K562 (cell line): ENCODE results near the gene FHIT. TPM values are rescaled to one million over a fixed set of nuclear protein-coding genes. Genes with fewer than 3 reads are reported as not detected.

ENCODE experiments used
- ATAC-seq: fragments of 200-7000 bp; cut with Tn5 transposase; 3 replicates; pipeline ENCODE4 v1.9.1; 2020; ENCODE audit warnings: moderate library complexity
- BruUV-seq: library from RNA; stranded (reverse); fragments of 400-500 nt; replicated peaks from 2 replicates; lab custom pipeline; 2021; lab: Mats Ljungman, UMichigan
- CTCF ChIA-PET: fragments of 300-600 bp; formaldehyde crosslinking; extraction: SDS; loops from one replicate; lab custom pipeline; 2021; ENCODE audit warnings: low intra/inter-chr PET ratio; lab: Yijun Ruan, JAX
- POLR2A ChIA-PET: fragments of 300-600, 350-650 bp; sonication (Branson Sonifier 250); formaldehyde crosslinking; extraction: SDS; loops from one replicate; lab custom pipeline; 2021; ENCODE audit warnings: antibody characterized with exemption, inconsistent platforms; lab: Yijun Ruan, JAX
- DNase-seq, 4 experiments: peaks; one replicate each; pipeline versions ENCODE4 v3.0.0 to v3.0.0-alpha.2; 2011 to 2018; ENCODE audit warnings: low spot score in 3 of 4, mixed read lengths in 3 of 4; ENCODE audit errors: extremely low read depth in 1 of 4
- FAIRE-seq: peaks from 2 replicates; lab custom pipeline; 2011; peaks lifted over from hg19 to GRCh38; lab: Jason Lieb, UNC
- H2AFZ ChIP-seq: 2 replicates; pipeline ENCODE4 v1.6.0; 2011; ENCODE audit warnings: low read depth, low read length, control low read depth, inconsistent platforms
- H3K27ac ChIP-seq: fragments of 200-600 bp; 3 replicates; pipeline ENCODE4 v1.8.0; 2011; ENCODE audit warnings: low read depth, mild to moderate bottlenecking, control low read depth, inconsistent platforms, low read length, moderate library complexity, mixed read lengths; ENCODE audit errors: extremely low read depth
- H3K27me3 ChIP-seq, 2 experiments: fragments of 300-600 bp in 1 of 2; 2 replicates in 1 of 2; 3 replicates in 1 of 2; pipeline versions ENCODE4 v1.6.0 to v1.8.0; 2011; ENCODE audit warnings: inconsistent platforms in 2 of 2, low read length in 2 of 2, mild to moderate bottlenecking in 1 of 2, mixed read lengths in 1 of 2, moderate library complexity in 1 of 2; ENCODE audit not compliant: control insufficient read depth in 2 of 2, insufficient read depth in 2 of 2
- H3K36me3 ChIP-seq: fragments of 300-600 bp; 3 replicates; pipeline ENCODE4 v1.8.0; 2011; ENCODE audit warnings: mild to moderate bottlenecking, low read length, inconsistent platforms; ENCODE audit not compliant: control insufficient read depth, insufficient read depth
- H3K4me1 ChIP-seq, 2 experiments: fragments of 200-600 bp in 1 of 2; replicated peaks in 1 of 2; 2 replicates in 1 of 2; 3 replicates in 1 of 2; pipeline versions ENCODE4 v1.5.1 to v1.8.0; 2011; ENCODE audit warnings: inconsistent platforms in 2 of 2, low read length in 2 of 2, mild to moderate bottlenecking in 1 of 2, mixed read lengths in 1 of 2, moderate library complexity in 1 of 2; ENCODE audit not compliant: control insufficient read depth in 2 of 2, insufficient read depth in 2 of 2
- H3K4me2 ChIP-seq: 2 replicates; pipeline ENCODE4 v1.6.1; 2011; ENCODE audit warnings: low read length, control low read depth, inconsistent platforms, mixed read lengths; ENCODE audit not compliant: insufficient read depth
- H3K4me3 ChIP-seq: fragments of 200-600 bp; sonication (generic), shearing (Covaris generic); 2 replicates; pipeline ENCODE4 v1.5.1; 2016; ENCODE audit warnings: control low read depth, inconsistent platforms
- H3K79me2 ChIP-seq: fragments of 200-600 bp; 3 replicates; pipeline ENCODE4 v1.8.0; 2011; ENCODE audit warnings: low read length, inconsistent platforms; ENCODE audit not compliant: control insufficient read depth, insufficient read depth
- H3K9ac ChIP-seq, 2 experiments: 2 replicates each; pipeline versions ENCODE4 v1.6.0 to v1.6.1; 2011; ENCODE audit warnings: low read depth in 2 of 2, low read length in 2 of 2, control low read depth in 1 of 2, inconsistent platforms in 1 of 2, mild to moderate bottlenecking in 1 of 2, mixed read lengths in 1 of 2; ENCODE audit not compliant: insufficient read depth in 1 of 2
- H3K9me1 ChIP-seq: one replicate; pipeline ENCODE4 v1.6.0; 2011; ENCODE audit warnings: inconsistent platforms, mild to moderate bottlenecking, low read length, moderate library complexity; ENCODE audit not compliant: control insufficient read depth, insufficient read depth
- H3K9me3 ChIP-seq: replicated peaks from 2 replicates; pipeline ENCODE4 v1.5.1; 2011; ENCODE audit warnings: low read depth, low read length, inconsistent platforms; ENCODE audit not compliant: control insufficient read depth, insufficient read depth
- H4K20me1 ChIP-seq: replicated peaks from 2 replicates; pipeline ENCODE4 v1.6.1; 2011; ENCODE audit warnings: low read length, inconsistent platforms, mixed read lengths; ENCODE audit not compliant: control insufficient read depth, insufficient read depth
- AFF1 ChIP-seq, 2 experiments: fragments of 450-650 bp; IDR thresholded peaks; 2 replicates each; pipeline ENCODE4 v1.6.1; 2018; ENCODE audit warnings: mild to moderate bottlenecking in 2 of 2, low read depth in 1 of 2; ENCODE audit not compliant: partially characterized antibody in 2 of 2
- ARNT ChIP-seq, 2 experiments: fragments of 450-650 bp; IDR thresholded peaks; 2 replicates each; pipeline ENCODE4 v1.6.1; 2016; ENCODE audit warnings: mild to moderate bottlenecking in 1 of 2
- CBX2 ChIP-seq: fragments of 200-600 bp; sonication (generic); IDR thresholded peaks from one replicate; pipeline ENCODE4 v1.6.1; 2012; ENCODE audit warnings: mild to moderate bottlenecking, low read length, inconsistent platforms; ENCODE audit not compliant: insufficient read depth, poor library complexity, severe bottlenecking
- CREBBP ChIP-seq: IDR thresholded peaks from one replicate; pipeline ENCODE4 v1.6.1; 2012; ENCODE audit warnings: low read depth, mild to moderate bottlenecking, control low read depth, inconsistent platforms, low read length
- DIDO1 ChIP-seq: fragments of 450-650 bp; IDR thresholded peaks from 2 replicates; pipeline ENCODE4 v1.6.1; 2016; ENCODE audit warnings: low read depth, missing biosample characterization, missing genetic modification characterization
- E2F1 ChIP-seq: sonication (generic); formaldehyde crosslinking; IDR thresholded peaks from 2 replicates; pipeline ENCODE4 v1.8.1; 2023; ENCODE audit warnings: mild to moderate bottlenecking, missing genetic modification reagents, moderate library complexity
- KAT7 ChIP-seq: sonication (generic); formaldehyde crosslinking; IDR thresholded peaks from 2 replicates; pipeline ENCODE4 v1.8.0; 2022; ENCODE audit warnings: missing genetic modification reagents, mild to moderate bottlenecking, borderline replicate concordance
- MTA2 ChIP-seq: fragments of 450-650 bp; IDR thresholded peaks from 2 replicates; pipeline ENCODE4 v1.6.1; 2016; ENCODE audit warnings: low read depth
- NR2C1 ChIP-seq, 2 experiments: fragments of 450-650 bp; IDR thresholded peaks; 2 replicates each; pipeline ENCODE4 v1.6.1; 2017; ENCODE audit warnings: mild to moderate bottlenecking in 2 of 2, antibody characterized with exemption in 1 of 2, inconsistent platforms in 1 of 2, missing compliant biosample characterization in 1 of 2, missing genetic modification characterization in 1 of 2
- SMARCE1 ChIP-seq: fragments of 450-650 bp; IDR thresholded peaks from 2 replicates; pipeline ENCODE4 v1.7.1; 2016; ENCODE audit warnings: mild to moderate bottlenecking
- THAP7 ChIP-seq: fragments of 250-450 bp; sonication (Bioruptor Pico); IDR thresholded peaks from 2 replicates; pipeline ENCODE4 v1.5.0; 2021
- ZNF764 ChIP-seq: fragments of 250-450 bp; sonication (Bioruptor Pico); IDR thresholded peaks from 2 replicates; pipeline ENCODE4 v1.4.0; 2020; ENCODE audit warnings: low read depth, mild to moderate bottlenecking, moderate library complexity
- WGBS: fragments of 100-300 bp; shearing (Covaris generic); methylation state at CpG from one replicate; pipeline ENCODE4 v1.1.6; 2016; ENCODE audit warnings: low coverage, mixed read lengths; ENCODE audit not compliant: insufficient coverage; ENCODE audit errors: missing lambda C conversion rate; 5-methylcytosine and 5-hydroxymethylcytosine counted together
- in situ Hi-C: fragments of 300-500 bp; cut with MboI; formaldehyde crosslinking; loops from 4 replicates; pipeline ENCODE4 v1.15.0; 2018; ENCODE audit warnings: inconsistent platforms, mixed read lengths
- intact Hi-C: fragments of 100-400 bp; cut with micrococcal nuclease; formaldehyde crosslinking; loops from 2 replicates; pipeline ENCODE4 v1.14.2; 2022
- polyA plus RNA-seq, 8 experiments: library from polyadenylated mRNA; depleted of rRNA in 4 of 8; stranded (reverse) in 5 of 8; unstranded in 3 of 8; fragments of >200 nt; fragmentation: Nextera tagmentation in 2 of 8; fragmentation: Illumina TruSeq in 1 of 8; extraction: Ambion mirVana in 2 of 8; extraction: Trizol in 1 of 8; gene quantifications; 2 replicates each; pipeline versions ENCODE4 v1.2.1 to v1.2.3, GENCODE V29; 2011 to 2014; ENCODE audit warnings: inconsistent platforms in 1 of 8, missing spikeins in 1 of 8
- total RNA-seq, 7 experiments: library from RNA; depleted of rRNA in 6 of 7; stranded (reverse); fragments of >200 nt in 6 of 7; fragmentation: Illumina TruSeq in 2 of 7; extraction: Trizol in 2 of 7; gene quantifications; 2 replicates each; pipeline versions ENCODE4 v1.2.1 to v1.2.3, GENCODE V29; 2011 to 2021; ENCODE audit warnings: low replicate concordance in 1 of 7

The FHIT gene
- total and polyA plus RNA-seq, 9 of the 15 experiments (the other 6 are each of a cell fraction or from before 2014, with no cell fraction given): 1.7 to 9.1 (median 4.3) TPM

GRCh38 chr3:59810606-59811005 lies 1440.6 kb downstream of the FHIT start (continued):
- no peak for TF ChIP-seq E2F1 (CRISPR knock-in tag)
- TF ChIP-seq CREBBP: no peak

GRCh38 chr3:59809710-59810444 lies 1441.4 kb downstream of the FHIT start:
- no TSS peak for BruUV-seq
- H3K36me3 ChIP-seq: no peaks in the 10 kb centered on the region
- in situ Hi-C loops (no loop called here), intact Hi-C loops (no loop called here)
- H3K27ac ChIP-seq: no peak overlapping the region
- no peak overlapping the region for H3K4me2 ChIP-seq
- no peak overlapping the region for H3K9ac ChIP-seq
- H3K27me3 ChIP-seq: no peaks in the 10 kb centered on the region
- CTCF ChIA-PET: no interaction called here
- TF ChIP-seq ZNF764 (CRISPR knock-in tag) (no peak), ARNT (IDR thresholded peaks at IDR 0.05) (no peak), SMARCE1 (no peak), KAT7 (CRISPR knock-in tag) (no peak), THAP7 (no peak), DIDO1 (tag) (no peak), MTA2 (no peak), AFF1 (IDR thresholded peaks at IDR 0.05; ENCODE audit: low read depth in 1 of 2, partially characterized antibody in 2 of 2) (no peak), NR2C1 (IDR thresholded peaks at IDR 0.05) (no peak), NR2C1 (tag; IDR thresholded peaks at IDR 0.05) (no peak), CBX2 (no peak)
- no peak for DNase-seq
- no peaks in the 10 kb centered on the region for H3K9me1 ChIP-seq
- no peak overlapping the region for H2AFZ ChIP-seq
- H3K4me3 ChIP-seq: no peak overlapping the region
- no peaks in the 10 kb centered on the region for H4K20me1 ChIP-seq
- 31% methylated on average over 3 of the region's 8 CpGs for WGBS
- H3K79me2 ChIP-seq: no peaks in the 10 kb centered on the region
- no peaks in the 10 kb centered on the region for H3K4me1 ChIP-seq
- POLR2A ChIA-PET: interaction anchor here (0.7 kb wide), 1 partner anchor 20 kb away, joined by 4 read pairs; no protein-coding TSS in a partner anchor
- no peak for ATAC-seq
- H3K9me3 ChIP-seq: no peaks in the 10 kb centered on the region
- no peak for FAIRE-seq
